Tibial nerve (tissue), 4 donors: ENCODE data around the gene CACNA1I.

Experiments used
- CTCF ChIP-seq, 5 experiments: fragments of 200-600 bp in 3 of 5; fragments of 450-650 bp in 2 of 5; sonication (generic) in 3 of 5; IDR thresholded peaks; one replicate each; pipeline ENCODE4 v1.5.1; 2016 to 2019; ENCODE audit warnings: antibody characterized with exemption in 5 of 5, mild to moderate bottlenecking in 3 of 5, moderate library complexity in 2 of 5
- EP300 ChIP-seq, 2 donors: sonication (generic); formaldehyde crosslinking; IDR thresholded peaks; one replicate each; pipeline ENCODE4 v1.6.1; 2017; ENCODE audit warnings: antibody characterized with exemption in 2 of 2, mild to moderate bottlenecking in 1 of 2

GRCh38 chr22:39581303-39581702, 10.8 kb downstream of the CACNA1I start:
- TF ChIP-seq CTCF (IDR thresholded peaks at IDR 0.05) (no peak), EP300 (IDR thresholded peaks at IDR 0.05) (no peak)
